Right atrium auricular region (tissue), 2 donors: ENCODE data around the gene SPAG8. TPM values are rescaled to one million over a fixed set of nuclear protein-coding genes. Genes with fewer than 3 reads are reported as not detected.

Experiments
- DNase-seq: peaks from one replicate; pipeline ENCODE4 v3.0.0-alpha.2; 2019; ENCODE audit warnings: low spot score
- H3K27ac ChIP-seq, 2 donors: fragments of 200-600 bp; sonication (generic); 1 replicate in 1 of 2; 2 replicates in 1 of 2; pipeline ENCODE4 v1.5.1; 2016 to 2019
- H3K27me3 ChIP-seq, 2 donors: fragments of 200-600 bp; sonication (generic); one replicate each; pipeline versions ENCODE4 v1.5.1 to v1.6.0; 2017 to 2019
- H3K36me3 ChIP-seq: fragments of 200-600 bp; sonication (generic); one replicate; pipeline ENCODE4 v1.5.1; 2016
- H3K4me1 ChIP-seq, 2 donors: fragments of 200-600 bp; sonication (generic); one replicate each; pipeline versions ENCODE4 v1.5.1 to v1.6.0; 2017 to 2019
- H3K4me3 ChIP-seq, 2 donors: fragments of 200-600 bp; sonication (generic); 1 replicate in 1 of 2; 2 replicates in 1 of 2; pipeline ENCODE4 v1.5.1; 2017 to 2019; ENCODE audit warnings: mild to moderate bottlenecking in 1 of 2, moderate library complexity in 1 of 2
- H3K9me3 ChIP-seq, 2 donors: fragments of 200-600 bp; sonication (generic); one replicate each; pipeline ENCODE4 v1.5.1; 2019
- CTCF ChIP-seq, 2 donors: fragments of 200-600 bp; sonication (generic); IDR thresholded peaks; one replicate each; pipeline ENCODE4 v1.5.1; 2019; ENCODE audit warnings: antibody characterized with exemption in 2 of 2
- total RNA-seq, 2 donors: library from RNA; depleted of rRNA; stranded (reverse); fragments of >200 nt; gene quantifications; one replicate each; pipeline ENCODE4 v1.1.0, GENCODE V29; 2016

SPAG8 gene
- total RNA-seq, 2 donors from 2014 or later: 1.6 to 4.1 TPM

GRCh38 chr9:35810122-35810521 lies 1.9 kb downstream of the SPAG8 start:
- Histone ChIP-seq H3K4me3 (no peak overlapping the region), H3K9me3 (no peaks in the 10 kb centered on the region), H3K36me3 (peaks cover 27% of the 10 kb centered on the region), H3K4me1 (peaks cover 0 to 35% of the 10 kb centered on the region in 2 donors), H3K27ac (no peak overlapping the region), H3K27me3 (no peaks in the 10 kb centered on the region)
- TF ChIP-seq CTCF (IDR thresholded peaks at IDR 0.05): no peak
- no peak for DNase-seq

- Histone ChIP-seq H3K36me3 (peaks cover 27% of the 10 kb centered on the region), H3K4me3 (no peak overlapping the region), H3K9me3 (no peaks in the 10 kb centered on the region), H3K4me1 (peaks cover 0 to 26% of the 10 kb centered on the region in 2 donors), H3K27ac (no peak overlapping the region), H3K27me3 (no peaks in the 10 kb centered on the region)
- TF ChIP-seq CTCF (IDR thresholded peaks at IDR 0.05): no peak
- DNase-seq: no peak
Measured at GRCh38 chr9:35808433-35808832, 3.6 kb downstream of the SPAG8 start.

- peaks cover 34% of the 10 kb centered on the region for H3K36me3 ChIP-seq
Measured at GRCh38 chr9:35806101-35806500, 6.0 kb downstream of the SPAG8 start.

GRCh38 chr9:35801328-35802128 lies 10.5 kb downstream of the SPAG8 start:
- Histone ChIP-seq H3K27ac (no peak overlapping the region), H3K36me3 (peaks cover 33% of the 10 kb centered on the region), H3K9me3 (no peaks in the 10 kb centered on the region), H3K27me3 (no peaks in the 10 kb centered on the region), H3K4me1 (no peaks in the 10 kb centered on the region), H3K4me3 (no peak overlapping the region)
- no peak for DNase-seq
- TF ChIP-seq CTCF (IDR thresholded peaks at IDR 0.05): no peak

More at GRCh38 chr9:35806101-35806500, 6.0 kb downstream of the SPAG8 start:
- H3K27me3 ChIP-seq: no peaks in the 10 kb centered on the region
- DNase-seq: no peak
- no peak overlapping the region for H3K27ac ChIP-seq
- no peak for TF ChIP-seq CTCF (IDR thresholded peaks at IDR 0.05)
- no peak overlapping the region for H3K4me3 ChIP-seq
- H3K4me1 ChIP-seq: peaks cover 0 to 4% of the 10 kb centered on the region in 2 donors
- no peaks in the 10 kb centered on the region for H3K9me3 ChIP-seq

GRCh38 chr9:35800530-35800929 lies 11.5 kb downstream of the SPAG8 start:
- Histone ChIP-seq H3K4me3 (no peak overlapping the region), H3K36me3 (peaks cover 23% of the 10 kb centered on the region), H3K27ac (no peak overlapping the region), H3K4me1 (no peaks in the 10 kb centered on the region), H3K27me3 (no peaks in the 10 kb centered on the region), H3K9me3 (no peaks in the 10 kb centered on the region)
- TF ChIP-seq CTCF (IDR thresholded peaks at IDR 0.05): no peak
- DNase-seq: no peak
